ENCODE results near the gene SPPL3.

- TF ChIP-seq TAF1 (conservative IDR thresholded peaks at IDR 0.05): no peak
- TF ChIP-seq CTCF (IDR thresholded peaks at IDR 0.05; ENCODE audit: low read depth, low read length, missing input control): no peak
- no peak for TF ChIP-seq RAD21 (IDR thresholded peaks at IDR 0.05)
- peak; percentile 43 for TF ChIP-seq YY1 (IDR thresholded peaks at IDR 0.05)
- TF ChIP-seq MAX (IDR thresholded peaks at IDR 0.05): no peak
- no peak for TF ChIP-seq REST (IDR thresholded peaks at IDR 0.05)
- TF ChIP-seq GABPA (IDR thresholded peaks at IDR 0.05 in 1 of 2, conservative IDR thresholded peaks at IDR 0.05 in 1 of 2): no peak
- no peak for TF ChIP-seq SP1 (IDR thresholded peaks at IDR 0.05)
- no peak for TF ChIP-seq RXRA (IDR thresholded peaks at IDR 0.05)
- no peak for TF ChIP-seq JUND (IDR thresholded peaks at IDR 0.05)
- peak; percentile 58 to 82 for TF ChIP-seq EGR1 (IDR thresholded peaks at IDR 0.05; ENCODE audit: low read depth in 2 of 2)
- no peak for TF ChIP-seq NR2F2 (IDR thresholded peaks at IDR 0.05)
These were observed at the start of gene SPPL3 for GRCh38 chr12:120904197-120904773.

Measured in liver (tissue), 3 donors.